Measurements from ENCODE around the gene AVL9.

AVL9 gene

GRCh38 chr7:32582036-32582435 lies 86.7 kb downstream of the AVL9 start:
- TF ChIP-seq CTCF (IDR thresholded peaks at IDR 0.05; ENCODE audit: insufficient read depth, low read depth, low read length, missing control alignments): no peak
- H3K4me3 ChIP-seq (ENCODE audit: low read length): no peak overlapping the region
- no peak for DNase-seq (ENCODE audit: low read depth)

- DNase-seq (ENCODE audit: low read depth): no peak
- H3K4me3 ChIP-seq (ENCODE audit: low read length): no peak overlapping the region
- TF ChIP-seq CTCF (IDR thresholded peaks at IDR 0.05; ENCODE audit: insufficient read depth, low read depth, low read length, missing control alignments): no peak
Observed at GRCh38 chr7:32583791-32584190, 88.5 kb downstream of the AVL9 start.

GRCh38 chr7:32586291-32587221 lies 91.3 kb downstream of the AVL9 start:
- peak; percentile 66 for DNase-seq (ENCODE audit: low read depth)
- TF ChIP-seq CTCF (IDR thresholded peaks at IDR 0.05; ENCODE audit: insufficient read depth, low read depth, low read length, missing control alignments): no peak
- no peak overlapping the region for H3K4me3 ChIP-seq (ENCODE audit: low read length)

- TF ChIP-seq CTCF (IDR thresholded peaks at IDR 0.05; ENCODE audit: insufficient read depth, low read depth, low read length, missing control alignments): no peak
- H3K4me3 ChIP-seq (ENCODE audit: low read length): no peak overlapping the region
- peak; percentile 22 for DNase-seq (ENCODE audit: low read depth)
Observed at GRCh38 chr7:32587411-32587948, 92.2 kb downstream of the AVL9 start.

- peak; percentile 55 for DNase-seq (ENCODE audit: low read depth)
- H3K4me3 ChIP-seq (ENCODE audit: low read length): no peak overlapping the region
- no peak for TF ChIP-seq CTCF (IDR thresholded peaks at IDR 0.05; ENCODE audit: insufficient read depth, low read depth, low read length, missing control alignments)
Observed at GRCh38 chr7:32588657-32589056, 93.4 kb downstream of the AVL9 start.

- H3K4me3 ChIP-seq (ENCODE audit: low read length): no peak overlapping the region
- TF ChIP-seq CTCF (IDR thresholded peaks at IDR 0.05; ENCODE audit: insufficient read depth, low read depth, low read length, missing control alignments): no peak
Observed at GRCh38 chr7:32591938-32592337, 96.6 kb downstream of the AVL9 start.

More at GRCh38 chr7:32591938-32592337, 96.6 kb downstream of the AVL9 start:
- no peak for DNase-seq (ENCODE audit: low read depth)

All from epithelial cell of esophagus (primary cell).